ENCODE data around the gene HNRNPUL1.
"Not testable (repeated sequence)": the region's sequence is repeated elsewhere in the genome, so short reads cannot be mapped to it uniquely, and the experiment has no call there.

HNRNPUL1 gene

DNA sequence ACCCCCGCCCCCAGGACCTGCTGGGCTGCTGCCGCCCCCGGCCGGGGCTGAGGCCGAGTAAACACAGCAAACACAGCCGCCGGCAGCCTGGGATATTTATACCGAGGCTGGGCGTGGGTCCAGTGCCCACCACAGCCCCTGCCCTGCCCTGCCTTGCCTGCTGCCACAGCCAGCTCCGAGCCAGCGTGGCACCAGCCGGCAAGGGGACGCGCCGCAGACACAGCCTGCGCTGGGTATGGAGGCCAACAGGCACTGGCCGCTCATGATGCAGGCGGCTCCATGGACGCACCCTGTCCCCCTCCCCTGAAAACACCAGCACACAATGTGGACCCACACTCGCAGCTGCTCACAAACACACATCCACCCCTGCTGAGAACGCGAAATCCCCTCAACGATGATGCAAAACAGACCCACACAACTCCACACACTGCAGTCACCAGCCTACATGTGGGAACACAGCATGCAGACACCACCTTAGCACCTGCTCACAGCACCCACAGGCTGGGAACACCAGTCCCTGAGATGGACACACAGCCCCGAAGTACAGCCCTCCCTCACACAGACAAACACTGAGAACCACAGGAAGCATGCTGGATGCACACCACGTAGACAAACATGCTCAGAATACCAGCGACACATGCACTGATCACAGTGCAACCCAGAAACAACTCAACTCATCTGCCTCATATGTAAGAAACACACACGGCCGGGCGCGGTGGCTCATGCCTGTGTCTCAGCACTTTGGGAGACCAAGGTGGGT lies 62.0 kb downstream of the HNRNPUL1 start:
- DNase-seq (ENCODE audit: low read depth) = no peak

DNA sequence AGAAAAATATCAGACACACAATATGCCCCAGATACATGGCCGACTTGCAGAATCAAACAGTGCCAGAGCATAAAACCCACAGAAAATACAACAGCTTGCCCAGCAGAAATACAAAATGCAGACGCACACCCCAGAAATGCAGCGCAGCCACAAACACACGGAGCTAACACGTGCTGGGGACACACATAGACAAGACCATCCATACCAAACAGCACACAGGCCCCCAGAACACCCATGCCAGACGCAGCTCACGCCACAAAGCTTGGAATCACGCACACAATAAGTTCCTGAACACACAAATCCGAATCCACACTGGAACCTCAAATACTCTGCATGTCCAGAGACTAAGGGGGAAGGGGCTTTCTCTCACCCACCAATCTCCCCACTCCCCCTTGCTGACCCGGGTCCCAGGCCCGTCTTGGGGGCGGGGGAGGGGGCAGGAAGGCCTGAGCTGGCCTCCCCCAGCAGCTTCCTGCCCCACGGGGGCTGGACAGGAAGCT lies 63.0 kb downstream of the HNRNPUL1 start:
- no peak for DNase-seq (ENCODE audit: low read depth)

GRCh38 chr19:41327576-41328156 lies 63.5 kb downstream of the HNRNPUL1 start:
- DNase-seq (ENCODE audit: low read depth) = no peak

GRCh38 chr19:41328157-41328841 lies 64.1 kb downstream of the HNRNPUL1 start:
- DNase-seq (ENCODE audit: low read depth) = no peak

DNA sequence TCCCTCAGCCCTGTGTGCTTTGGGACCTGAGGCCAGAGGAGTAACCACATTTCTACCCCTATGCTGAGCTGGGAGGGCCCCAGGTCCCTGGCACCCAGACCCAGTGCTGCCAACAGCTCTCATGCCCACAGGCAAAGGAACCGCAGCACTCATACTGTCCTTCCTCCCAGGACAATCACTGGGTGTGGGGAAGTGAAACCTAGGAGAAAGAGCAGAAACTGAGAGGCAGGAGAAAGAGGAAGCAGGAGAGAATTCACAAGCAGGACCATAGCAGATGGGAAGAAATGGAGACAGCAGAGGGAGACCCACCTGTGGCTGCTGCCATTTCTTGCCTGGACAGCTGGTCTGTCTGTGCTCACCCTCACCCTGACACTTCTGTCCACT lies 64.7 kb downstream of the HNRNPUL1 start:
- DNase-seq (ENCODE audit: low read depth) = no peak

DNA sequence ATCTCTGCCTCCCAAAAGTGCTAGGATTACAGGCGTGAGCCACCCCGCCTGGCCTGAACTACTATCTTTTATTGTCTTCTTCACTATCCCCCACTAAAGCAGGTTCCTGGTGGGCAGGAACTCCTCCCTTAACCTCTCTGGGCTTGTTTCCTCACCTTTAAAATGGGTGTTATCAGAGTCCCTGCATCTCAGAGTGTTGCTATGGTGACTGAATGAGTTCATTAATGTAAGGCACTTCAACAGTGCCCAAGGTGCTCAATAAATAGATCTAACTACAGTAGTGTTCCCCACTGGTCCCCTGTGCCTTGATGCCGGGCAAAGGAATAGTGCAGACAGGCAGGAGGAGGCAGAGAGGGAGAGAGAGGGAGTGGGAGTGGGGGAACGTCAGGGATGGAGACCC lies 66.3 kb downstream of the HNRNPUL1 start:
- no peak for DNase-seq (ENCODE audit: low read depth)

- no peak for DNase-seq (ENCODE audit: low read depth)
Observed at GRCh38 chr19:41330946-41331678, 66.9 kb downstream of the HNRNPUL1 start.

- no peak for DNase-seq (ENCODE audit: low read depth)
Observed at GRCh38 chr19:41332000-41332399, 67.8 kb downstream of the HNRNPUL1 start.

- no peak for DNase-seq (ENCODE audit: low read depth)
Observed at GRCh38 chr19:41332468-41332867, 68.3 kb downstream of the HNRNPUL1 start.

GRCh38 chr19:41334793-41335192 lies 70.6 kb downstream of the HNRNPUL1 start:
- no peak for DNase-seq (ENCODE audit: low read depth)

GRCh38 chr19:41335467-41335866 lies 71.3 kb downstream of the HNRNPUL1 start:
- no peak for DNase-seq (ENCODE audit: low read depth)

DNA sequence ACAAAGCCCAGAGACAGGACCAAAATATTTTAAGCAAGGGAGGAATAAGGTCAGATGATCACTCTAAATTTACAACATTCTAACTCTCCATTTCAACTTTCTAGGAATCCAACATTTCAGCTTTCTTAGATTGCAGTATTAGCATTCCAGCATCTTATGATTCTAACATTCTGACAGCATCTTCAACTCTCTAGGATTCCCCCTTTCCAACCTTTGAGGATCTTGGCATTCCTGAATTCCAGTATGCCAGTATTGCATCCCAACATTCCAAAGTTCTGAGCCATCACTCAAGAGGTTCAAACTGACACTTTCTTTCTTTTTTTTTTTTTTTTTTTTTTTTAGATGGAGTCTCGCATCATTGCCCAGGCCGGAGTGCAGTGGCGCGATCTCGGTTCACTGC lies 75.8 kb downstream of the HNRNPUL1 start:
- no peak for DNase-seq (ENCODE audit: low read depth)

- DNase-seq (ENCODE audit: low read depth) = no peak
Observed at GRCh38 chr19:41341669-41342490, 77.7 kb downstream of the HNRNPUL1 start.

GRCh38 chr19:41344162-41344561 lies 80.0 kb downstream of the HNRNPUL1 start:
- no peak for DNase-seq (ENCODE audit: low read depth)

- DNase-seq (ENCODE audit: low read depth) = not testable (repeated sequence)
Observed at GRCh38 chr19:41346916-41347315, 82.7 kb downstream of the HNRNPUL1 start.

DNA sequence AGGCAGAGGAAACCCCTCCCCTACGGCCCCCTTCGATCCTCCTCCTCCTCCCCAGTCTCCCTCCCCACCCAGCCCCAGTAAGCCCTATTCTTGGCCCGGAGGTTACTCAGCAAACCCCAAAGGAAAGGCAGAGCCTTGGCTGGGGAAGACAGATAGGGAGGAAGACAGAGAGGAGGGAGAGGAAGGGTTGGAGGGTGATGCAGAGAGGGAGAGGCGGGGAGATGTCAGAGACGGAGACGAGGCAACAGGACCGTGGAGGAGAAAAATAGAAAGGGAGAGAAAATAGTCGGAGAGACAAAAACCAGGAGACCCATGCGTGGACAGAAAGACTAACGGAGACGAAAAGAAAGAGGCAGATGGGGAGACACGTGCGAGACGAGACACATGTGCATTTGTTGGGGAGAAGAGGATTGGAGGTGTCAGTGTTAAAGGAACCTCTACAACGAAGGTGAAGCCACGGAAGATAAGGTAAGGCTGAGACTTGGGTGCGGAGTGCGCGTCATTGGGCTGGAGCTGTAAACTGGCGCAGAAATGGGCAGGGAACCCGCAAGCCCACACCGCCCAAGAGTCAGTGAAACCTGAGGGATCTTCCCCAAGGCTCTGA lies 86.7 kb downstream of the HNRNPUL1 start:
- no peak for DNase-seq (ENCODE audit: low read depth)

- no peak for DNase-seq (ENCODE audit: low read depth)
Observed at GRCh38 chr19:41351339-41352245, 87.4 kb downstream of the HNRNPUL1 start.

DNA sequence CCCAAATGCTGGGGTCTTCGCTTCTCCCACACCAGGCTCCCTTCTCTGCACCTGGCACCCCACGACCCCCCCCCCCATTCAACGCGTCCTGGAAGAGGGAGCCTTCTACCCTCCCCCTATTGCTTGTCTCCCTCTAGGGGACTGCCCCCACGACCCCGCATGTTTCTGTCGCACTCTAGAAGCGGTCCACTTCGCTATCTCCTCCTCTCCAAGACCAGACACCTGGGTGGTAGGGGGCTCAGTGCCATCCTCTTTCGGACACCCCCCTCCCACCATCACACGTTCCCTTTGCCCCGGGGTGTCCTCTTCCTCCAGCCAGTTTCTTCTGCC lies 88.1 kb downstream of the HNRNPUL1 start:
- no peak for DNase-seq (ENCODE audit: low read depth)

- DNase-seq (ENCODE audit: low read depth) = no peak
Observed at GRCh38 chr19:41352609-41353465, 88.7 kb downstream of the HNRNPUL1 start.

Data from GM04503 (cell line).